ENCODE data around the gene SH2D2A.

- TF ChIP-seq CTCF (IDR thresholded peaks at IDR 0.05): no peak
- TF ChIP-seq POLR2A (IDR thresholded peaks at IDR 0.05): no peak
- TF ChIP-seq POLR2AphosphoS5 (IDR thresholded peaks at IDR 0.05): no peak
- no peak for TF ChIP-seq EP300 (IDR thresholded peaks at IDR 0.05)
Measured at GRCh38 chr1:156846643-156847042, 30.0 kb upstream of the SH2D2A start.

All from stomach (tissue), 4 donors.